ENCODE data around the gene ARV1. TPM values are rescaled to one million over a fixed set of nuclear protein-coding genes. Genes with fewer than 3 reads are reported as not detected.

Gene ARV1
- total RNA-seq, 4 donors from 2014 or later, result 11.6 to 18.3 (median 15.4) TPM

GRCh38 chr1:230975636-230976035 is 3.3 kb upstream of the ARV1 start:
- no peak for TF ChIP-seq CTCF (IDR thresholded peaks at IDR 0.05)
- ATAC-seq (ENCODE audit: low FRiP score) (no peak), DNase-seq (ENCODE audit: low spot score) (no peak)

GRCh38 chr1:230976360-230976759 is 2.5 kb upstream of the ARV1 start:
- no peak for DNase-seq (ENCODE audit: low spot score)
- no peak for TF ChIP-seq CTCF (IDR thresholded peaks at IDR 0.05)
- ATAC-seq (ENCODE audit: low FRiP score), result no peak

- ATAC-seq (ENCODE audit: low FRiP score) (no peak), DNase-seq (ENCODE audit: low spot score) (no peak)
- no peak for TF ChIP-seq CTCF (IDR thresholded peaks at IDR 0.05)
These were observed 1.8 kb upstream of the ARV1 start for GRCh38 chr1:230976825-230977747.

- DNase-seq (ENCODE audit: low spot score) (no peak), ATAC-seq (ENCODE audit: low FRiP score) (peak; percentile 26)
These were observed 968 bp upstream of the ARV1 start for GRCh38 chr1:230977761-230978490.

GRCh38 chr1:230979389-230979716 is 459 bp downstream of the ARV1 start:
- DNase-seq (ENCODE audit: low spot score), result no peak
- no peak for ATAC-seq (ENCODE audit: low FRiP score)
- no peak for TF ChIP-seq CTCF (IDR thresholded peaks at IDR 0.05)

More at GRCh38 chr1:230977761-230978490, 968 bp upstream of the ARV1 start:
- no peak for TF ChIP-seq CTCF (IDR thresholded peaks at IDR 0.05)

- ATAC-seq (ENCODE audit: low FRiP score), result no peak
- no peak for TF ChIP-seq CTCF (IDR thresholded peaks at IDR 0.05)
These were observed 1.1 kb downstream of the ARV1 start for GRCh38 chr1:230979952-230980351.

More at GRCh38 chr1:230979952-230980351, 1.1 kb downstream of the ARV1 start:
- no peak for DNase-seq (ENCODE audit: low spot score)

All from omental fat pad (tissue), 4 donors.